ENCODE data around the gene CAMKMT. TPM values are rescaled to one million over a fixed set of nuclear protein-coding genes. Genes with fewer than 3 reads are reported as not detected.

The CAMKMT gene
- total RNA-seq, 1 experiment from 2014 or later = 17.4 TPM

GRCh38 chr2:44796771-44797170, 435.0 kb downstream of the CAMKMT start:
- Histone ChIP-seq H4K8ac (replicated peaks; ENCODE audit: insufficient read length, low read depth, low read length) (no peak overlapping the region), H3K14ac (ENCODE audit: insufficient read depth, low read length) (no peak overlapping the region), H4K91ac (ENCODE audit: insufficient read length, low read depth, low read length) (no peak overlapping the region), H2BK120ac (ENCODE audit: low read depth, low read length, poor library complexity, severe bottlenecking) (no peak overlapping the region), H3K56ac (ENCODE audit: insufficient read length, low read depth, low read length) (no peak overlapping the region), H3K4me2 (ENCODE audit: insufficient read depth, insufficient read length, low read length) (no peak overlapping the region), H3K27me3 (ENCODE audit: insufficient read depth, low read length) (no peaks in the 10 kb centered on the region; the same call in 1 of the 2 replicates), H2AK5ac (ENCODE audit: insufficient read length, low read length) (no peak overlapping the region), H3K27ac (ENCODE audit: insufficient read length, low read depth, low read length) (no peak overlapping the region), H3K4ac (ENCODE audit: low read depth, low read length) (no peak overlapping the region), H3K23ac (ENCODE audit: insufficient read length, low read depth, low read length) (no peak overlapping the region), H2BK20ac (ENCODE audit: low read depth, low read length, poor library complexity, severe bottlenecking) (no peak overlapping the region), H3K23me2 (ENCODE audit: insufficient read length, low read depth, low read length, poor library complexity, severe bottlenecking) (peaks cover 5% of the 10 kb centered on the region), H3T11ph (ENCODE audit: low read length) (no peak overlapping the region), H3K18ac (ENCODE audit: insufficient read length, low read depth, low read length) (no peak overlapping the region), H3K9ac (ENCODE audit: extremely low read depth, insufficient read length, low read length) (no peak overlapping the region), H3K4me1 (ENCODE audit: insufficient read depth, low read length) (peaks cover 7% of the 10 kb centered on the region), H2BK5ac (ENCODE audit: insufficient read length, low read length) (no peak overlapping the region), H4K20me1 (ENCODE audit: control insufficient read depth, insufficient read depth, insufficient read length) (no peaks in the 10 kb centered on the region), H2BK12ac (ENCODE audit: insufficient read length, low read depth, low read length) (no peak overlapping the region), H3K9me3 (ENCODE audit: control insufficient read depth, low read depth, low read length) (no peaks in the 10 kb centered on the region), H4K5ac (ENCODE audit: insufficient read length, low read depth, low read length) (no peak overlapping the region), H2BK15ac (ENCODE audit: low read depth, low read length) (no peak overlapping the region), H2AFZ (ENCODE audit: low read length) (no peak overlapping the region), H3K79me1 (ENCODE audit: insufficient read depth, low read depth, low read length, poor library complexity, severe bottlenecking) (no peaks in the 10 kb centered on the region), H3K79me2 (ENCODE audit: insufficient read depth, low read length) (no peaks in the 10 kb centered on the region)
- Mint-ChIP-seq H3K4me1 (peaks cover 42 to 50% of the 10 kb centered on the region in 2 experiments), H3K27ac (no peak overlapping the region), H3K9me3 (peaks cover 1 to 14% of the 10 kb centered on the region in 2 experiments; a peak in 4 of 5 replicates), H3K4me3 (no peak overlapping the region), H3K36me3 (ENCODE audit: insufficient read depth in 1 of 3, low read depth in 3 of 3) (peaks cover 0 to 6% (median 0%) of the 10 kb centered on the region in 3 experiments; a peak in 2 of 7 replicates), H3K27me3 (ENCODE audit: low read depth) (peaks cover 27% of the 10 kb centered on the region)
- WGBS (ENCODE audit: extremely low coverage, insufficient read length, low lambda C conversion rate) = no CpG with 5 or more reads among the region's 4 CpGs
- no peak for DNase-seq
- no peak for TF ChIP-seq CTCF (conservative IDR thresholded peaks at IDR 0.05)

Data from H9 (cell line).